GM21423 (cell line): ENCODE data around the gene MRFAP1.
"Not testable (repeated sequence)": the region's sequence is repeated elsewhere in the genome, so short reads cannot be mapped to it uniquely, and the experiment has no call there.

Experiments
- ATAC-seq: cut with Tn5 transposase; IDR thresholded peaks from one replicate; pipeline ENCODE4 v1.9.1; 2021; ENCODE audit warnings: mild to moderate bottlenecking, moderate library complexity; ENCODE audit not compliant: unreplicated experiment

The MRFAP1 gene

DNA sequence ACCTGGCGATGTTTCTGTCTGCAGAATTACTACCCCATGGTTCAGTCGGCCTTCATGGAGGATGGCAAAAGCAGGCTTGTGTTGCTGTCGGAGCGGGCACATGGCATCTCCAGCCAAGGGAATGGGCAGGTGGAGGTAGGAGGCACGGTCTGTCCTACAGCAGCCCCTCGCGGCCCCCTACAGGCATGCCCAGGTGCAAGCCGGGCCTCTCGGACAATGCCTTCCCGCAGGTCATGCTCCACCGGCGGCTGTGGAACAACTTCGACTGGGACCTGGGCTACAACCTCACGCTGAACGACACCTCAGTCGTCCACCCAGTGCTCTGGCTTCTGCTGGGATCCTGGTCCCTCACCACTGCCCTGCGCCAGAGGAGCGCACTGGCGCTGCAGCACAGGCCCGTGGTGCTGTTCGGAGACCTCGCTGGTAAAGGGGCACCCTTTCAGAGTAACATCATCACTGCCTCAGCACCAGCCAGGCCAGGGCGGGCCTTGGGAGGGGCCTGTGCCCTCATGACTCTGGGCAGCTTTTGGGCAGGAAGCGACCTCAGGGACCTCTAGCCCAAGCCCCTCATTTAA lies 29.5 kb upstream of the MRFAP1 start:
- no peak for ATAC-seq

DNA sequence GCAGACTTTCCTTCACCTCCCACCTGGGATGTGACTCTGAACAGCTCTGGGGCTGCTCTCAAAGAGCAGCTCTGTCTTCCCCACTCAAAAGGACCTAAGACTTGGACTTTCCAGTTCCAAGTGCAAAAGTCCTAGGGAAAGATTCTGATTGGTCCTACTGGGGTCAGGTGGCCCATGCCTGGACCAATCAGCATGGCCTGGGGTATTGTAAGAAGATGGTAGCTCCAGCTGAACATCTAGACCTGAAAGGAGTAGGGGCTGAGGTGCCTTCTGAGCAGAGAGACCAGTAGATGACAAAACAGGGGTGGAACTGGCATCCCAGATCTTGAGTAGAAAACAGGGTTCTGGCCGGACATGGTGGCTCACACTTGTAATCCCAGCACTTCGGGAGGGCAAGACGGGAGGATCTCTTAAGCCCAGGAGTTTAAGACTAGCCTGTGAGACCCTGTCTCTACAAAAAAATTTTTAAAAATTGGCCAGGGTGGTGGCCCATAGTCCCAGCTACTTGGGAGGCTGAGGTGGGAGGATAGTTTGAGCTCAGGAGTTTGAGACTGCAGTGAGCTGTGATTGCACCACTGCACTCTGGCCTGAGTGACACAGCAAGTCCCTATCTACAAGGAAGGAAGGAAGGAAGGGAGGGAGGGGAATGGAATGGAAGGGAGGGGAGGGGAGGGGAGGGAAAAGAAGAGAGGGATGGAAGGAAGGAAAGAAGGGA lies 27.4 kb upstream of the MRFAP1 start:
- ATAC-seq = no peak

DNA sequence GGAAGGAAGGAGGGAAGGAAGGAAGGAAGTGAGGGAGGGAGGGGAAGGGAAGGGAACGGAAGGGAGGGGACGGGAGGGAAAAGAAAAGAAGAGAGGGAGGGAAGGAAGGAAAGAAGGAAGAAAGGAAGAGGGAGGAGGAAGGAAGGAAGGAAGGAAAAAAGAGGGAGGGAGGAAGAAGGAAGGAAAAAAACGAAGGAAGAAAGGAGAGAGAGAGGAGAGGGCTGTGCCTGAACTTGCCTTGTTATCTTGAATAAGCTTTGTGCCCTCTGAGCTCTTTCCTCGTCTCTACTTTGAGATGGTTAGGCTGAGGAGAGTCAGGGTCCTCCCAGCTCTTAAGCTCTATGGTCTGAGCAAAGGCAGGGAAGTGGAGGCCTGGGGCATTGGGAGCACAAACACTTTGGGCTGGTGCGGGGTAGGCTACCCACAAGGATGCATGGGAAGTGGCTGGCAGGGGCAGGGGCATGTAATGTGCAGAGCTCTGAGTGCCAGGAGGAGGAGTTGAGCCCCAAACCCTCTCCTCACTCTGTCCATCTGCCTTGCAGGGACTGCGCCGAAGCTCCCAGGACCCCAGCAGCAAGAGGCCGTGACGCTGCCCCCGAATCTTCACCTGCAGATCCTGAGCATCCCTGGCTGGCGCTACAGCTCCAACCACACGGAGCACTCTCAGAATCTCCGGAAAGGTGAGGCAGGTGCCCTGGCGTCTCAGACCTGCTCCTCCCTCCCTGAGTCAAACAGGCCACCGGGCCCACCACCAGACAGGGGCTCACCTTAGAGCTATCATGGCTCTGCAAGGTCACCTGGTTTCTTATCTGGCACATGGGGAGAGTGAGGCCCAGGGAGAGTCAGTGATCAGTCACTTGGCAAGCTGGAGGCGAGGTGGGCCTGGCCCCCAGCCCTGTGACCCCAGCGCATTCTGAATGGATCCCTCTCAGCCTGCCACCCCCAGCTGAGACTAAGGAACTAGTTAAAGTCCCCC lies 26.5 kb upstream of the MRFAP1 start:
- ATAC-seq = no peak

DNA sequence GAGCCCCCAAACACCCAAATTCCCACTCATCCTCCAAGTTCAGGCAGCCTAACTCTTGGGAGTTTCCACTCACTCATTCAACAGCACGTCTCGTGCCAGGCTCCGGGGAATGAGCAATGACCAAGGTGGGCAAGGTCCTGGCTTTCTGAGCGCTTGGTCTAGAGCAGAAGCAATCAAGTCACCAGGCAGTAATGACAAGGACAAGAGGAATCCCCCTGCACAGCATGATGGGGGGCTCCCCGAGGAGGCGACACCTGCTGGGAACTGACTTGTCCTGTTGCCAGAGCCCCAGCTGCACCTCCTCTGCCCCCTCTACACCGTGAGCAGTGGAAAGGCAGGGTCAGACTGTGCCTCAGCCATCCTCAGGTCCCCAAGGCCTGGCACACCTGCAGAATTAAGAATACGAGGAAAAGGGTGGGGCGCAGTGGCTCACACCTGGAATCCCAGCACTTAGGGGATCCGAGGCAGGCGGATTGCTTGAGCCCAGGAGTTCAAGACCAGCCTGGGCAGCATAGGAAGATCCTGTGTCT lies 25.7 kb upstream of the MRFAP1 start:
- ATAC-seq = no peak

DNA sequence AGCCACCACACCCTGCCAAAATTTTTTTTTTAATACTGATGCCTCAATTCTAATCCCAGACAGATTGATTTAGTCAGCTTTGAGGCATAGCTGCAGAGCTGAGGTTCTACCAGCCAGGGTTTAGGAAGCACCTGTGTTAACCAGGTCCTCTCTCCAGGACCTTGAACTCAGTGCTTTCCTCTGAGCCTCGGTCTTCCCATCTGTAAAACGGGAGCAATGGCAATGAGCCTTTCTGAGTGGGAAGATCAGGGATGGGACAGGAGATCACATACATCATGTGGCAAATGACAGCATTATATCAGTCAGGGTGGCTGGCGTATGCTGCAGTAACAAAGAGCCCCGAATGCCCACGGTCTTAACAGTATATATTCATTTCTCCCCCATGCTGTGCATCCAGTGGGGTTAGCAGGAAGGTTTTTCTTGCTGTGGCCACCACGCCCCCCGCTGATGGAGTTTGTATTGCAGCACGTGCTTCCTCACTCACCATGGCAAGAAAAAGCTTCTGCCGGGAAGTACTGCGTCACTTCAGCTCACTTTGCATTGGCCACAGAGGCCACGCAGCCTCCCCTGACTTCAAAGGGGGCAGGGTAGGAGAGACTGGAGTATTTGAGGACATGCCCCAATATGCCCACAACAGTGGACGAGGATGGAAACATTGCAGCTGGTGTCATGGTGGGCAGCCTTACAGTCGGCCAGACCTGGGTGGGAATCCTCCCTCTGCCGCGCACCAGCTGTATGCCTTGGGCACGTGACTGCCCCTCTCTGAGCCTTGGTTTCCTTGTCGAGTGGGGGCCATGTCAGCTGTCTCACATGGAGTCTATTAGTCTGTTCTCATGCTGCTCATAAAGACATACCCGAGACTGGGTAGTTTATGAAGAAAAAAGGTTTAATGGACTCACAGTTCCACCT lies 24.1 kb upstream of the MRFAP1 start:
- no peak for ATAC-seq

DNA sequence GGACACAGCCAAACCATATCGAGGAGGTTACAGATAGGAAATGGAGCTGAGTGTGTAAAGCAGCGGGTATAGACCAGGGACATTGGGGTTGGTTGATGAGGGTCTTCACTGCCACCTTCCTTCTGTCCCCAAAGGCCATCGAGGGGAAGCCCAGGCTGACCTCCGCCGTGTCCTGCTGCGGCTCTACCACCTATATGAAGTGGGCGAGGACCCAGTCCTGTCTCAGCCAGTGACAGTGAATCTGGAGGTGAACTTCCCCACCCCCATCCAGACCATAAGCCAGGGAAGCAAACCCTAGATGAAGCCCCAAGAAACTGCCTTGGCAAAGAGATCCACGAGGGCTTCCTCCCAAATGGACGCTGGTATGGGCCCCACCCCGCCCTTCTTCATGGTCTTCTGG lies 23.2 kb upstream of the MRFAP1 start:
- no peak for ATAC-seq

DNA sequence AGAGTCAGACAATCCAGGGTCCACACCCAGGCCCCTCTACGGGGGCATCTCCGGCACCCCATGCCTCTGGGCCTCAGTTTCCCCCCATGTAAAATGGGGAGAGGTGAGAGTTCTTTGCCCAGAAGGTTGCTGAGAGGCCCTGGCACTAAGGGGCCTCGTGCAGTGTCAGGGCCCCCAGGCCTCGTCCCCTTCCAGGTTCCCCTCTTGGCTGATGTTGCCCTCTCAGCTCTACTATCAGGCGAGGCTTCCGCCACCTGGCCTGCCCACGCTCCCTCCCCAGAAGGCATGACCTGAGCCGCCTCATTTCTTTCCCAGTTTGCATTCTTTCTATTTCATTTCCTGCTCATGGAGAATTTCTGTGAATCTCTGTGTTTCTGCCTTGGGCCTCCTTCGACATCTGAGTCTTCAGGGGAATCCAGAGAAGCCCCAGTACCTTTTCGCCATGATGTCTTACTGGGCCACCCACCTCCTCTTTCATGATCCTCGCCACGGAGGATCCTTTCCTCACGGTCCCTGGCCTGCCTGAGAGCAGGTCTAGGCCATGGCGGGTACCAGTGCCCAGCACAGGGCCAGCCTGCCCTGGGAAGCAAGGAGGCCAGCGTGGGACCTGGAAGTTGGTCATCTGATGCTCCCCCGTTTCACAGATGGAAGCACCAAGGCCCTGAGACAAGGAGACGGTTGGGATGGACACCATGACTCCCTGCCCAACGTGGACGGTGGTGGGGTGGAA lies 21.9 kb upstream of the MRFAP1 start:
- no peak for ATAC-seq

DNA sequence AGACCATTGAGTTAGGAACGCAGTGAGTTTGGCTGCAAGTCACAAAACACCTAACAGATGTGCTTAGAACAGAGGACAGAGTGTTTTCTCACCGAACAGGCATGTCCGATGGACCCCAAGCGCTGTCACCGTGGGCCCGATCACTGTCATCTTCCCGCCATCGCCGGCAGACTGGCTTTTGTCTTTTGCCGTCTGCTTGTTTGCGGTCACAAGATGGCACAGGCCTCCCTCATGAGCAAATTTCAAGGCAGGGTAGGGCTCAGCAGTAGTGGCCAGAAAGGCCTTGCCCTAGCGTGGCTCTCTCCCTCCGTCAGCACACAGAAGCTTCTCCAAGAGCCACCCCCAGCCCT lies 21.4 kb upstream of the MRFAP1 start:
- no peak for ATAC-seq

DNA sequence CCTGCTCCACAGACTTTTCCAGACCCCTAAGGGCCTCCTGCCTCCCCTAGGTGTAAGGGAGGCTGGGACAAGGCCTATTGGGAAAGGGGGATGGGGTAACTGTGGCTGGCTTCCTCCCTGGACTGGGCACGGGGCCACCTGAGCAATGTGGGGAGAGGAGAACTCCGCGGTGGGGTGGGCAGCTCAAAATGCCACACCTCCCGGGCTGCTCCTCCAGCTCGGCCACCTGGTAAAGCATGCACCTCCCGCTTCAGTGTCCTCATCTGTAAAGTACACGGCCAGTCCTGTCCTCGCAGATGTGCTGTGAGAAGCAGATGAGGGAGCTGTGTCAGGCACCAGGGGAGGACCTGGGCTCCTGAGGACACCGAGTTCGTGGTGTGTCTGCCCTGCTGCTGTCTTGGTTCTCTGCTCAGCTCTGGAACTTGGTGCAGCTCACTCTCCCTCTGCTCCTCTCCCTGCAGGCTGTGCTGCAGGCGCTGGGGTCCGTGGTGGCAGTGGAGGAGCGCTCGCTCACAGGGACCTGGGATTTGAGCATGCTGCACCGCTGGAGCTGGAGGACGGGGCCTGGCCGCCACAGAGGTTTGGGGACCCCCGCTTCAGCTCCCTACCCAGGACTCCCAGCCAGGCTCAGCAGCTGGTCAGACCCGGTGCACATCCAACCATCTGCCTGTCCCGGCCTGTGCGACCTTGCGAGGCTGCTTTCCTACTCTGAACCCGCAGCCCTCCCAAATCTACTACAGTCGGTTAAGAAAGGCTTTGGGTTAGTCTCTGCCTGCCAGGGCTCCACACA lies 20.8 kb upstream of the MRFAP1 start:
- no peak for ATAC-seq

DNA sequence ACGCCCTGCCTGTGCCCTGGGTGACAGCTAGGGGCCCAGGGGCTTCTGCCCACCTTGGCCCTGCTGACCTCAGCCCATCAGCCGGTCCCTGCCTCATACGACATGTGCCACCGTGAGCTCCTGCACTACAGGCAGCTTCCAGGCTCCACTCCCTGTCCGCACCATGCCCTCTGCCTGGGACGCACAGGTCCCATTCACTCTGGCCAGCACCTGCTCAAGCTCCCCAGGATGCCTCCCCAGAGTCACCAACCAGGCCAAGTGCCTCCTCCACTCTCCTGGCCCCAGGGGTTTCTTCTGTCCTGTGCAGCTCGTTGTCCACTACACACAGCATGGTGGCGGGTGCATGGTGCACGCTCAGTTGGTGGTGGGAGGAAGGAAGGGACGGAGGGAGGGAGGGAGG lies 20.2 kb upstream of the MRFAP1 start:
- ATAC-seq = no peak

DNA sequence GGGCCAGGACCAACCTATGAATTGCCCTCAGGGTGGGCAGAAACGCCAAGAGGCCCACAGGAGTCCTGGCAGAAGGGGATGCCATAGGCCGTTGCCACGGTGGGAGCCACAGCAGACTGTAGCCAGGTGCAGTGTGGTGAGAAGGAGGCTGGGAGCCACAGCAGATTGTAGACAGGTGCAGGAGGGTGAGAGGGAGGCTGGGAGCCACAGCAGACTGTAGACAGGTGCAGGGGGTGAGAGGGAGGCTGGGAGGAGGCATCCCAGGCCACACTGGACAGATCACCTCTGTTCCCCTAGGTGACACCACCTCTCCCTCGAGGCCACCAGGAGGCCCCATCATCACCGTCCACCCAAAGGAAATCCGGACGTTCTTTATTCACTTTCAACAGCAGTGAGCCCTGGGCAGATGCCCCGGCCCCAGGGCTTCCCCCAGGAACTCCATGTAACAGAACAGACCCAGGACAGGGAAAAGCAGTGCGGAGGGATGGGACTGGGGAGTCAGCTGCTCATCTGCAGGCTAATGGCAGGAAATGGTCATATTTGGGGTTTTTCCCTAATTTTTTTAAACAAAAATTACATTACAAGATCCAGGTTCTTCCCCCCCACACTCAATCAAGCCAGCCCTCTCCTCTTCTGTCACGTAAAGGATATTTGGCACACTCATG lies 19.5 kb upstream of the MRFAP1 start:
- ATAC-seq = no peak

DNA sequence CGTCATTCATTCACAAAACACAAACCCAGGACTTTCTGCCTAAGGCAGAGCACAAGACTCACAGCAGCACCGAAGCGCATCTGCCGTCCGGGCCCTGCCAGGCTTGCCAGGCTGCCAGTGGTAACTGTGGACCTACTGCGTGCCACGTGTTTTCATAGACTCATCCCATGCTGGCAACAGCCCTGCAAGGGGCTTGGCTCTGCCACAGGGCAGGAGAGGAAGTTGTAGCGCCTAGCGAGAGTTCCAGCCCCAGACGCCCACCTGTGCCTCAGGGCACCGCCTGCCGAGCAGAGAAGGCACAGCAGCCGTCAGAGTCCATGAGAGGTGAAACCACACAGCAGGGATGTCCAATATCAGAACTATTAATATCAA lies 18.9 kb upstream of the MRFAP1 start:
- no peak for ATAC-seq

DNA sequence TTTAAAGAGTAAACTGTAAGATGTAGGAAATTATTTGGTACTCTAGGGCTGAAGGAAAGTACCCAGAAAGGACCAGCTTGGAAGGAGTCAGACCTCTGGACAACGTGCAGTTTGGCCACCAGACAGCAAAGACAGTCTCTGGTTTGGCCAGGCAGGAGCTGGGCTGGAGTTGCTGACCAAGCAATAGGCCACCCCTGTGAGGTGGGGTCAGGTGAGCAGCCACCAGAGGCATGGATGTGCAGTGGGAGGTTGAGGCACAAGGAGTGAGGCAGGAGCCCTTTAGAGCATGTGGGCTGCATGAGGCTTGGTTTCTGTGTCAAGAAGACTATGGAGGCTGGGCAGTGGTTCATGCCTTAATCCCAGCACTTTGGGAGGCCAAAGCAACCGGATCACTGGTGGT lies 17.7 kb upstream of the MRFAP1 start:
- no peak for ATAC-seq

DNA sequence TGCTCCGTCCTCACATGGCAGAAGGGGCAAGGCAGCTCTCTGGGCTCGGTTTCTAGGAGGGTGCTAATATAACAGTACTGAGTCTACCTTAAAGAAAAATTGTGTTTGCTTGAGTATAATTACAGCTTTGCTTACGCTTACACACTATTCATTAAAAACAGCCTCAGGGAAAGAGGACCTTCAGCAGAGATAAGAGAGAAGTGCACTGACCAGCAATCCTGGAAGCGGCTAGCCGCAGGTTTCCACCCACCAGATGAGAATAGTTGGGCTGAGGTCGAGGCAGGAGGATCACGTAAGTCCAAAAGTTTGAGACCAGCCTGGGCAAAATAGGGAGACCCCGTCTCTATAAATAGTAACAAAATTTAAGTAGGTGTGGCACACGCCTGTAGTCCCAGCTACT lies 15.2 kb upstream of the MRFAP1 start:
- no peak for ATAC-seq

DNA sequence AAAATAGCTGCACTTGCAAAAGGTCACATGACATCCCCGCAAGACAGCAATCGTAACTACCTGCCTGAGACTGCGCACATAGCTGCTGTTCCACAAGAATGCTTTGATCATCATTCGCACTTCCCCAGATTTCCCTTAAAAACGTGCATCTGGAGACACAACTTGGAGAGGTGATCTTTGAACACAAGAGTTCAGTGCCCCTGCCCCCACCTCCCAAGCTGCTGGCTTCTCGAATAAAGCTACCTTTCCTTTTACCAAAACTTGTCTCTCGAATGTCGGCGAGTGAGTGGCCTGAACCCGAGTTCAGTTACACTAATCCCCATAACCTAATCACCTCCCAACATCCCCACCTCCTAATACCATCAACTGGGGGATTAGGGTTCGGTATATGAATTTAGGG lies 14.4 kb upstream of the MRFAP1 start:
- ATAC-seq = no peak

DNA sequence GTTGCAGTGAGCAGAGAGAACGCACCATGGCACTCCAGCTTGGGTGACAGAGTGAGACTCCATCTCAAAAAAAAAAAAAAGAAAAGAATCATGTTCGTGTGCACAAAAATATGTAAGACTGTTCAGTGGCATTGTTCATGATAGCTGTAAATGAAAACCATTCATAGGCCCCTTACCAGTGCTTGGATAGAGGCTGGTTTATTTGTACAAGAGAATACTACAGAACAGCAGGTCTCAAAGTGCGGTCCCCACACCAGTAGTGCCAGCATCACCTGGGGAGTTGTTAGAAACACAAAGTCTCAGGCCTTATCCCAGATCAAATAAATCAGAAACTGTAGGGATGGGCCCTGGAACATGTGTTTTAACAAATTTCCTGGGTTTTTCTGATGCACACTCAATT lies 12.7 kb upstream of the MRFAP1 start:
- ATAC-seq = no peak

DNA sequence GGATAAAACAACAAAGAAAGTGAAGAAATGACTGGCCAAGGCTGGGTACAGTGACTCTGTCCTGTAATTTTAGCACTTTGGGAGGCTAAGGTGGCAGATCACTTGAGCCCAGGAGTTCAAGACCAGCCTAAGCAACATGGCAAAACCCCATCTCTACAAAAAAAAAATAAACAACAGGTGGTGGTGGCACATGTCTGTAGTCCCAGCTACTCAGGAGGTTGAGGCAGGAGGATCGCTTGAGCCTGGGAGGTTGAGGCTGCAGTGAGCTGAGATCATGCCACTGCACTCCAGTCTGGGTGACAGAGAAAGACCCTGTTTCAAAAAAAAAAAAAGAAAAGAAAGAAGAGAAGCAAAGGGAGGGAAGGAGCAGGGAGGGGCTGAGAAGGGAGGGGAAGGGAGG lies 12.0 kb upstream of the MRFAP1 start:
- ATAC-seq = not testable (repeated sequence)

DNA sequence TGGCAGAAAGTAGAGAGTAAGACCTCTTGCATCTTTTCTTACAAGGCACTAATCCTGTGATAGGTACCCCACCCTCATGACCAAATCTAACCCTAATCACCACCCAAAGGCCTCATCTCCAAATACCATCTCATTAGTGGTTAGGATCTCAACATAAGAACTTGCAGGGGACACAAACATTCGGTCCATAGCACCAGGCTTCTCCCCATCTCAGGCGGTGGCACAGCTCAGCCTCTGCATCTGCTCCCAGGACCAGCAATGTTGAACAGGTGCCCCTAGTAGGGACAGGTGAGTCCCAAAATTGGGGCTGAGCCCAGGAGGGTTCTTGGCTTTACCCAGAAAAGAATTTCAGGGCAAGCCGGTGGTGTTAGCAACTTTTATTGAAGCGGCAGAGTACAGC lies 8.4 kb upstream of the MRFAP1 start:
- ATAC-seq = no peak
